ENCODE measurements around the gene FAM20C.

FAM20C gene

DNA sequence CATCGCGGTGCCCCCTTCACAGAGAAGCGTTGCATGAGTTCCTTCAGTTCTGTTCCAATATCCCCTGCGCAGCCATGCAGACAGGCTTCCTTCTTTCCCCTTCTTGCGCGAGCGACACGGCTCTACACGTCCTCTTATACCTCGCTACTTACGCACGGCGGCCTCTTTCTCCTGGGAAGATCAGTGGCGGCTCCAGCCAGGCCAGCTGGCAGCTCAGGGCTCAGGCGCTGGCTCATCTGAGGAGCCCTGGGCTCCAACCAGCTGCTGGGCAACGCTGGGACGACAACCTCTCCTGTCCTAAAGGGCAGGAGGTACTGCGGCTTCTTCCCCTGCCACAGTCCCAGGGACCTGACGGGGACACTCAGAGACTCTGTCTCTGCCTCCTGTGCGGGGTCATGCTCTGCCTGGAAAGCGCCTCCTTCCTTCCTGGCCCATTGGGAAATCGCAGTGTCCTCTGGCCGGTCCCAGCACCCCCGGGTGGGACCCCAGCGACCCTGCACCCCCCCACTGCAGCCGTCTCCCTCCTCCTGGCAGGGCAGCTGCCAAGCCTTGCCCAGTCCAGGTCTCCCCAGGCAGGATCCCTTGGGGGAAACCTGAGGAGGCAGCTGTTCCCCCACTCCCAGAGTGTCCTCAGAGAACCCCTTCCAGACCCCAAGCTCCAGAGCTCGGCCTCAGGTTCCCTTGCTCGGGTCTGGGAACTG is 5.0 kb upstream of the FAM20C start:
- Histone ChIP-seq H3K79me2 (ENCODE audit: control insufficient read depth, insufficient read depth, low read length) (no peaks in the 10 kb centered on the region), H3K4ac (ENCODE audit: low read depth, low read length) (no peak overlapping the region), H2AK5ac (ENCODE audit: low read length) (no peak overlapping the region), H3K18ac (ENCODE audit: low read length) (no peak overlapping the region), H3K56ac (ENCODE audit: low read length) (no peak overlapping the region), H3K4me1 (ENCODE audit: control insufficient read depth, low read depth, low read length) (no peaks in the 10 kb centered on the region), H2BK120ac (ENCODE audit: low read depth, low read length) (no peak overlapping the region), H4K5ac (ENCODE audit: low read length) (no peak overlapping the region), H4K8ac (ENCODE audit: low read depth, low read length) (no peak overlapping the region), H3K9ac (ENCODE audit: low read length) (no peak overlapping the region), H3K36me3 (ENCODE audit: control insufficient read depth, insufficient read depth, low read length) (no peaks in the 10 kb centered on the region), H3K23ac (ENCODE audit: low read length) (no peak overlapping the region), H3K4me2 (ENCODE audit: low read length) (no peak overlapping the region), H3K27ac (ENCODE audit: low read depth, low read length) (no peak overlapping the region), H2BK15ac (replicated peaks; ENCODE audit: low read depth) (no peak overlapping the region), H3K79me1 (ENCODE audit: low read length) (no peaks in the 10 kb centered on the region), H2BK5ac (ENCODE audit: low read length) (no peak overlapping the region), H3K27me3 (ENCODE audit: insufficient read depth, low read length, poor library complexity) (no peaks in the 10 kb centered on the region), H3K4me3 (ENCODE audit: low read length) (no peak overlapping the region)
- WGBS (ENCODE audit: extremely low coverage, insufficient coverage, low lambda C conversion rate) = no CpG with 5 or more reads among the region's 28 CpGs
- DNase-seq = no peak

DNA sequence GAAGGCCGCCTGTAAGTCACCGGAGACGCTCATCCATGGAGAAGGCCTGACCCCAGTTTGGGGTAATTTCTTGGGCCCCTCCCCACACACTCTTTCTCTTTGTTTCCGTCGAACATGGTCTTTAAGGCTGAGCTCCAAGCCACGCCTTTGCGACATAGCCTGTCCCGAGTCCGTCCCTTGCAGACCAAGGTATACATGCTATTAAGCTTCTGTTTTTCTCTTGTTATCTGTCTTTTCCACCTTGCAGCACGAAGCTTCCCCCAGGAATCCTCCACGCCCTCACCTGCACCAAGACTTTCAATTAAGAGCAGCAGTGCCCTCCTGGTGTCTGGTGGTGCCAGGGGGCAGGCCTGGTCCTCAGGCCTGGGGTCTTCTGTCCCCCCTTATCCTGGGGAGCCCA is 4.2 kb upstream of the FAM20C start:
- no peaks in the 10 kb centered on the region for H3K27me3 ChIP-seq (ENCODE audit: insufficient read depth, low read length, poor library complexity)
- WGBS (ENCODE audit: extremely low coverage, insufficient coverage, low lambda C conversion rate) = no CpG with 5 or more reads among the region's 11 CpGs

DNA sequence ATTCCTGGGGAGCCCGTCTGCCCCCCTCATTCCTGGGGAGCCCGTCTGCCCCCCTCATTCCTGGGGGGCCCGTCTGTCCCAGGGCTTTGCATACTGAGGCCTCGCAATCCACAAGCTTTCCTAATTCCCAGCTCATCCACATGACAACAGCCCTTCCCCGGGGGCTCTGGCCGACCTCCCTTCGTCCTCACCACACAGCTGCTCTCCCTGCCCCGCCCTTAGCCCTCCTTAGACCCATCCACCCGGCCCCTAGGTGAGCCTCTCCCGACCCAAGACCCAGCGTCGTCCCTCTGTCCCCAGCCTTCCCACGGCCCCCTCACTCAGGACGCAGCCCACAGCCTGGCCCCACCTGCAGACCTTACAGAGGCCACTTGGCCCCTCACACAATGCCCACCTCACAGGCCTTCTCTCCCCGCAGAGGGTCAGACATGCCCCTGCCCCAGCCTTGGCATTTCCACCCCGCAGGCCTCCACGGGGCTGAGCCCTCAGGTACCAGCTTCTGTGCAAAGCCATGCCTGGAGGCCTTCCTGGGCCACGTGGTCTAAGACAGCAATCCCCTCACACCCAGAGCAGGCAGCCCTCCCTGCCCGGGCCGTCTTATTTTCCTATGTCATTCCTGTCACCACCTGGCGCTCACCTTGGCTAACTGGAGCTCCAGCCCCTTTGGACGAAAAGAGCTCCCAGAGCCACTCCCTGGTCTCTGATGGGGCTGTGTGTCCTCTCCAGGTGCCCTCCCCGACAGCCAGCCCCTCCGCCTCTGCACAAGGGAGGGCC is 3.5 kb upstream of the FAM20C start:
- no peak overlapping the region for H3K18ac ChIP-seq (ENCODE audit: low read length)
- no peaks in the 10 kb centered on the region for H3K79me1 ChIP-seq (ENCODE audit: low read length)
- H3K9ac ChIP-seq (ENCODE audit: low read length) = peak overlapping the region; percentile 40
- H3K79me2 ChIP-seq (ENCODE audit: control insufficient read depth, insufficient read depth, low read length) = peaks cover 10% of the 10 kb centered on the region
- no CpG with 5 or more reads among the region's 24 CpGs for WGBS (ENCODE audit: extremely low coverage, insufficient coverage, low lambda C conversion rate)
- H3K27me3 ChIP-seq (ENCODE audit: insufficient read depth, low read length, poor library complexity) = no peaks in the 10 kb centered on the region
- H3K4me3 ChIP-seq (ENCODE audit: low read length) = no peak overlapping the region
- no peak overlapping the region for H2BK15ac ChIP-seq (replicated peaks; ENCODE audit: low read depth)
- no peak overlapping the region for H3K27ac ChIP-seq (ENCODE audit: low read depth, low read length)
- H2AK5ac ChIP-seq (ENCODE audit: low read length) = no peak overlapping the region
- H4K5ac ChIP-seq (ENCODE audit: low read length) = no peak overlapping the region
- no peak overlapping the region for H2BK5ac ChIP-seq (ENCODE audit: low read length)
- H3K4me2 ChIP-seq (ENCODE audit: low read length) = no peak overlapping the region
- DNase-seq = peak; percentile 67
- H3K4ac ChIP-seq (ENCODE audit: low read depth, low read length) = no peak overlapping the region
- no peak overlapping the region for H4K8ac ChIP-seq (ENCODE audit: low read depth, low read length)
- H3K36me3 ChIP-seq (ENCODE audit: control insufficient read depth, insufficient read depth, low read length) = no peaks in the 10 kb centered on the region
- H3K56ac ChIP-seq (ENCODE audit: low read length) = peak overlapping the region; percentile 74
- no peaks in the 10 kb centered on the region for H3K4me1 ChIP-seq (ENCODE audit: control insufficient read depth, low read depth, low read length)
- H2BK120ac ChIP-seq (ENCODE audit: low read depth, low read length) = no peak overlapping the region
- no peak overlapping the region for H3K23ac ChIP-seq (ENCODE audit: low read length)

More for the DNA sequence above, 4.2 kb upstream of the FAM20C start:
- Histone ChIP-seq H3K4ac (ENCODE audit: low read depth, low read length) (no peak overlapping the region), H3K23ac (ENCODE audit: low read length) (no peak overlapping the region), H3K4me3 (ENCODE audit: low read length) (no peak overlapping the region), H3K27ac (ENCODE audit: low read depth, low read length) (no peak overlapping the region), H2BK15ac (replicated peaks; ENCODE audit: low read depth) (no peak overlapping the region), H4K5ac (ENCODE audit: low read length) (no peak overlapping the region), H3K4me2 (ENCODE audit: low read length) (no peak overlapping the region), H3K79me1 (ENCODE audit: low read length) (no peaks in the 10 kb centered on the region), H3K36me3 (ENCODE audit: control insufficient read depth, insufficient read depth, low read length) (no peaks in the 10 kb centered on the region), H3K9ac (ENCODE audit: low read length) (no peak overlapping the region), H2BK120ac (ENCODE audit: low read depth, low read length) (no peak overlapping the region), H4K8ac (ENCODE audit: low read depth, low read length) (no peak overlapping the region), H3K4me1 (ENCODE audit: control insufficient read depth, low read depth, low read length) (no peaks in the 10 kb centered on the region), H3K79me2 (ENCODE audit: control insufficient read depth, insufficient read depth, low read length) (peaks cover 3% of the 10 kb centered on the region), H3K18ac (ENCODE audit: low read length) (no peak overlapping the region), H2BK5ac (ENCODE audit: low read length) (no peak overlapping the region), H3K56ac (ENCODE audit: low read length) (no peak overlapping the region), H2AK5ac (ENCODE audit: low read length) (no peak overlapping the region)
- no peak for DNase-seq

DNA sequence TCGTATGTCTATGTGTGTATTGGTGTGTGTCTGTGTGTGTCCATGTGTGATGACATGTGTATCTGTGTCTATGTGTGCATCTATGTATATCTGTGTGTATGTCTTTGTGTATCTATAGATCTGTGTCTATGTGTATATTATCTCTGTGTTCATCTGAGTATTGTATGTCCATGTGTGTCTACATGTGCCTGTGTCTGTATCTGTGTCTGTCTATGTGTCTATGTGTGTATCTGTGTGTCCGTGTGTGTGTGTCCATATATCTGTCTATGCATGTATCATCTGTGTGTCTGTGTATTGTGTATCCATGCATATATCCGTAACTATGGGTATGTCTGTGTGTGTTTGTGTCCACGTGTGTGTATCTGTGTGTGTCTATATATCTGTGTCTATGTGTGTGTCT is 2.7 kb upstream of the FAM20C start:
- Histone ChIP-seq H2BK15ac (replicated peaks; ENCODE audit: low read depth) (no peak overlapping the region), H2BK5ac (ENCODE audit: low read length) (no peak overlapping the region), H3K4ac (ENCODE audit: low read depth, low read length) (no peak overlapping the region), H3K23ac (ENCODE audit: low read length) (no peak overlapping the region), H2BK120ac (ENCODE audit: low read depth, low read length) (no peak overlapping the region), H3K27ac (ENCODE audit: low read depth, low read length) (no peak overlapping the region), H3K4me1 (ENCODE audit: control insufficient read depth, low read depth, low read length) (no peaks in the 10 kb centered on the region), H3K79me1 (ENCODE audit: low read length) (no peaks in the 10 kb centered on the region), H3K18ac (ENCODE audit: low read length) (no peak overlapping the region), H3K36me3 (ENCODE audit: control insufficient read depth, insufficient read depth, low read length) (no peaks in the 10 kb centered on the region), H4K8ac (ENCODE audit: low read depth, low read length) (no peak overlapping the region), H3K27me3 (ENCODE audit: insufficient read depth, low read length, poor library complexity) (no peaks in the 10 kb centered on the region), H3K4me3 (ENCODE audit: low read length) (no peak overlapping the region), H4K5ac (ENCODE audit: low read length) (no peak overlapping the region), H3K79me2 (ENCODE audit: control insufficient read depth, insufficient read depth, low read length) (peaks cover 17% of the 10 kb centered on the region), H3K9ac (ENCODE audit: low read length) (no peak overlapping the region), H3K4me2 (ENCODE audit: low read length) (no peak overlapping the region), H2AK5ac (ENCODE audit: low read length) (no peak overlapping the region), H3K56ac (ENCODE audit: low read length) (no peak overlapping the region)
- no CpG with 5 or more reads among the region's 4 CpGs for WGBS (ENCODE audit: extremely low coverage, insufficient coverage, low lambda C conversion rate)
- no peak for DNase-seq

DNA sequence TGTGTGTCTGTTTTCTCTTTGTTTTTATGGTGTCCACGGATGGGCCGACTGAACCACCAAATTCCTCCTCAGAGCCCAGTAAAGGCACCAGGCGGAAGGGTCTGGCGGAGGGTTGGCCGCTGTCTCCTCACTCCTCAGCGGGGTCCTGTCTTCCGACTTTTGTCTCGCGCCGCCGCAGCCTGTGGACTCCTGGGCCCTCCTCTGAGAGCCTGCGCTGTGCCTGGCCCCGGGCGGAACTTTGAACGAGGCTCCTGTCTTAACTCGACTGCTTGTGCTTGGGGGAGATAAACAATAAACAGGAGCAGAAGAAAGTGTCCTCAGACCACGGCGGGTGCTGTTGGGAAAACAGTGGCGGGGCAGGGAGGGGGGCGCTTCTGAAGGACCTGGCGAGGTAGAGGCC is 2.2 kb upstream of the FAM20C start:
- no peak overlapping the region for H4K8ac ChIP-seq (ENCODE audit: low read depth, low read length)
- H3K36me3 ChIP-seq (ENCODE audit: control insufficient read depth, insufficient read depth, low read length) = no peaks in the 10 kb centered on the region
- no peak overlapping the region for H3K9ac ChIP-seq (ENCODE audit: low read length)
- no peak overlapping the region for H3K23ac ChIP-seq (ENCODE audit: low read length)
- no CpG with 5 or more reads among the region's 21 CpGs for WGBS (ENCODE audit: extremely low coverage, insufficient coverage, low lambda C conversion rate)
- H3K56ac ChIP-seq (ENCODE audit: low read length) = no peak overlapping the region
- no peak overlapping the region for H2BK15ac ChIP-seq (replicated peaks; ENCODE audit: low read depth)
- H3K27me3 ChIP-seq (ENCODE audit: insufficient read depth, low read length, poor library complexity) = no peaks in the 10 kb centered on the region
- no peak overlapping the region for H3K4ac ChIP-seq (ENCODE audit: low read depth, low read length)
- H4K5ac ChIP-seq (ENCODE audit: low read length) = no peak overlapping the region
- H3K4me1 ChIP-seq (ENCODE audit: control insufficient read depth, low read depth, low read length) = peaks cover 4% of the 10 kb centered on the region
- H3K18ac ChIP-seq (ENCODE audit: low read length) = no peak overlapping the region
- peaks cover 22% of the 10 kb centered on the region for H3K79me2 ChIP-seq (ENCODE audit: control insufficient read depth, insufficient read depth, low read length)
- H3K4me2 ChIP-seq (ENCODE audit: low read length) = no peak overlapping the region
- H3K4me3 ChIP-seq (ENCODE audit: low read length) = no peak overlapping the region
- peaks cover 3% of the 10 kb centered on the region for H3K79me1 ChIP-seq (ENCODE audit: low read length)
- H2BK5ac ChIP-seq (ENCODE audit: low read length) = no peak overlapping the region
- no peak for DNase-seq
- H2BK120ac ChIP-seq (ENCODE audit: low read depth, low read length) = no peak overlapping the region
- H2AK5ac ChIP-seq (ENCODE audit: low read length) = no peak overlapping the region
- no peak overlapping the region for H3K27ac ChIP-seq (ENCODE audit: low read depth, low read length)

Data from mesendoderm (in vitro differentiated cells).